Mucosa of rectum (tissue), 2 donors: ENCODE results near the gene LRRC9.

Experiments used
- H3K27ac ChIP-seq, 2 donors: one replicate each; pipeline ENCODE4 v1.7.0; 2013; ENCODE audit warnings: inconsistent platforms in 2 of 2, low read depth in 2 of 2, low read length in 2 of 2
- H3K27me3 ChIP-seq, 2 donors: one replicate each; pipeline ENCODE4 v1.7.0; 2013; ENCODE audit warnings: low read length in 2 of 2; ENCODE audit not compliant: control insufficient read depth in 2 of 2, insufficient read depth in 2 of 2
- H3K36me3 ChIP-seq, 2 donors: one replicate each; pipeline ENCODE4 v1.7.0; 2013; ENCODE audit warnings: low read length in 2 of 2; ENCODE audit not compliant: control insufficient read depth in 2 of 2, insufficient read depth in 2 of 2
- H3K4me1 ChIP-seq, 2 donors: one replicate each; pipeline ENCODE4 v1.7.0; 2013; ENCODE audit warnings: low read length in 2 of 2, mild to moderate bottlenecking in 1 of 2; ENCODE audit not compliant: control insufficient read depth in 2 of 2, insufficient read depth in 2 of 2
- H3K4me3 ChIP-seq, 2 donors: one replicate each; pipeline ENCODE4 v1.7.0; 2013; ENCODE audit warnings: low read length in 2 of 2
- H3K9ac ChIP-seq, 2 donors: one replicate each; pipeline ENCODE4 v1.7.0; 2013; ENCODE audit warnings: low read length in 2 of 2, low read depth in 1 of 2, mild to moderate bottlenecking in 1 of 2
- H3K9me3 ChIP-seq, 2 donors: one replicate each; pipeline ENCODE4 v1.7.0; 2013; ENCODE audit warnings: low read length in 2 of 2; ENCODE audit not compliant: control insufficient read depth in 2 of 2
- donor health status: healthy.
- donor health status: Normal muscosa, but diverticular disease.

Gene LRRC9

DNA sequence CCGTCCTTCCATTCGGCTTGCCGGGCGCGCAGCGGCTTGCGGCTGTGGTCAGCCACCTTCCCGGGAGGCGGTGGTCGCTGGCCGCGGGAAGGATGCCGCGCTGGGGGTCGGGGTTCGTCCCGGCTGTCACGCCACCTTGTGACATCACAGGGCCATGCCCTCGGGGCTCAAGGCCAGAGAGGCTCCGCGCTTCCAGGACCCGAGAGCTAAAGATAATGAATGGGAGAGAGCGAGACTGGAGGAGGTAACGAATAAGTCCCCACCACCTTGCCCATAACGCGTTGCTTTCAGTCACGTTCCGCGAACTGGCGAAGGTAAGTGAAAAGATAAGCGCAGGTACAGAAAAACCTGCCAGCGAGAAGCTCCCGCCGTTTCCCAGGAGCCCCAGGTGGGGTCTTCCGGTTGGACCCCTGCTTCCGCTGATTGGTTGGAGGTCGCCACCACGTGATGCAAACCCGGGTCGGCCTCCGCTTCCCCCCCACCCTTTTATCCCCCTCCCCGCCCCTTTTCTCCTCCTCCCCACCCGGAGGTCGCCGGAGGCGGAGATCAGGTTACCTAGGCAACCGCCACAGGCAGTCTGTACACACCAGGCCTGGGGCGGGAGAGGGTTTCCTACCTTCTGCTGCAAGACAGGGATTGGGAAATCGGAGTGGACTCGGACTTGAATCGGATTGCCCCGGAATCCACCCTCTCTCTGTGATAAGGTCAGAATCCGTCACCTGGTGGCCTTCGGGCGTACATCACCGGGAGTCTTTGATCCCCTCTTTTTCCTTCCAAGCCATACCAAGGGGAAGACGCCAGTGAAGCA is at the start of gene LRRC9:
LRRC9 (plus strand) TSS at position 575 of the 808 bp plus-strand sequence.
- peaks cover 11 to 14% of the 10 kb centered on the region in 2 donors for H3K27me3 ChIP-seq
- peak within 1 kb of the TSS in 1 of 2 donors; percentile 21 for H3K9ac ChIP-seq
- H3K36me3 ChIP-seq, result no peaks in the 10 kb centered on the region
- no peaks in the 10 kb centered on the region for H3K9me3 ChIP-seq
- peak within 1 kb of the TSS; percentile 34 to 55 for H3K4me3 ChIP-seq
- peaks cover 7 to 8% of the 10 kb centered on the region in 2 donors for H3K4me1 ChIP-seq
- H3K27ac ChIP-seq, result no peak within 1 kb of the TSS

DNA sequence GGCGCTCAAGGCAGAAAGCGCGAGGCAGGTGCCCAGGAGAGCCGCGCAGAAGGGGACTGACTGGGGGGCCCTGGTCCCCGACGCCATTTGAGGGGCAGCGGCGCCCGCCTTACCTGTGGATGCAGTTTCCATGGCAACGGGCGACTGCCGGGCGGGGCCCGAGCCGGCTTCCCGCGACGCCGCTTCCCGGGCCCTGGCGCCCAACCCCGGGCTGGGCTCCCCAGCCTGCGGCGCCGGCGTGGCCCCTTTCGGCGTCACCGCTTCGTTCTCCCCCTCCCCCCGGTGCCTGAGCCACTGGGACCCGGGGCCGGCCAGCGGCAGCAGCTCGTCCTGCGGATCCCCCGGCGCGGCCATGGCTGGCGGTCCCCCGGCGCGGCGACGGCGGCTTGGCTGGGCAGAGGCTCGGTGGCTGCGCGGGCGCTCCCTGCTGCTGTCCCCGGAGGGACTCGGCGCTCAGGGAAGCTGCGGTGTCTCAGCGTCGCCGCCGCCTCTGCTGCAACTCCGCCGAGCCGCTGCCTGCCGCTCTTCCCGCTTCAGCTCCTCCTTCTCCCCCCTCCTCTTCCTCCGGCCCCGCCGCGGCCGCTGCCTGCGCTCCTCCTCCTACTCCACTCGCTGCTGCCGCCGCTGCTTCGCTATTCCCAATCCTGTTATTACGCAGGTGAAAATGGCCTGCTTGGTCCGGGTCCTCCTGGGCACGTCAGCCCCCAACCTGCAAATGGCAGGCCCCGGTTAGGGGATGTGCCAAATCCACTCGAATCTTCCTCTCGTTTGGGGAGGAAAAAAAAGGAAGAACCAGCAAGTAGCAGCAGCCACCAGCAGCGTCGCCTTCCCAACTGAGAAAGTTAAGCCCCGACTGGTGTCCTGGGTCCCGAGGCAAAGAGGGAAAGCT is 49.4 kb upstream of the LRRC9 start, which contains the start of gene RTN1:
RTN1 (minus strand) TSS at position 500 of the 889 bp plus-strand sequence; CDS start at position 354, 146 bp downstream.
- Histone ChIP-seq H3K27ac (peak within 1 kb of the TSS in 1 of 2 donors; percentile 7), H3K9ac (peak within 1 kb of the TSS in 1 of 2 donors; percentile 43)

DNA sequence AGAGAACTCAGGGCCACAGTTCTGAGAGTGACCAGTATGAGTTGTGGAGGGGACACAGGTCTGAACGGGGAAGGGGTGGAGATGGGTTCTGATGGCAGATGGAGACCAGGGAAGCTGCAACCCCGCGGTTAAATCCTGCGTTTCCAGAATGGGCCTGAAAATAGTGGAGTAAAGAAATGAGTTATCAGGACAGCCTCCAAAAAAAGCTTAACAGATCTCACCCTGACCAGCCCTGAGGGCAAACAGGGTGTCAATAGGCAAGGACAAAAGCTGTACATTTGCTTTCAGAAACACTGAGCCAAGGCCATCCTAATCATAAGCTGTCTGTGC is 48.8 kb upstream of the LRRC9 start:
- Histone ChIP-seq H3K9ac (peak overlapping the region in 1 of 2 donors; percentile 31), H3K27me3 (peaks cover 24 to 25% of the 10 kb centered on the region in 2 donors), H3K27ac (no peak overlapping the region), H3K4me3 (peak overlapping the region; percentile 56 to 58), H3K9me3 (no peaks in the 10 kb centered on the region), H3K36me3 (no peaks in the 10 kb centered on the region), H3K4me1 (peaks cover 0 to 2% of the 10 kb centered on the region in 2 donors)

More for the DNA sequence above, 49.4 kb upstream of the LRRC9 start, which contains the start of gene RTN1:
- peaks cover 0 to 2% of the 10 kb centered on the region in 2 donors for H3K4me1 ChIP-seq
- H3K27me3 ChIP-seq, result peaks cover 24 to 29% of the 10 kb centered on the region in 2 donors
- no peaks in the 10 kb centered on the region for H3K9me3 ChIP-seq
- H3K36me3 ChIP-seq, result no peaks in the 10 kb centered on the region
- peak within 1 kb of the TSS; percentile 56 to 58 for H3K4me3 ChIP-seq

DNA sequence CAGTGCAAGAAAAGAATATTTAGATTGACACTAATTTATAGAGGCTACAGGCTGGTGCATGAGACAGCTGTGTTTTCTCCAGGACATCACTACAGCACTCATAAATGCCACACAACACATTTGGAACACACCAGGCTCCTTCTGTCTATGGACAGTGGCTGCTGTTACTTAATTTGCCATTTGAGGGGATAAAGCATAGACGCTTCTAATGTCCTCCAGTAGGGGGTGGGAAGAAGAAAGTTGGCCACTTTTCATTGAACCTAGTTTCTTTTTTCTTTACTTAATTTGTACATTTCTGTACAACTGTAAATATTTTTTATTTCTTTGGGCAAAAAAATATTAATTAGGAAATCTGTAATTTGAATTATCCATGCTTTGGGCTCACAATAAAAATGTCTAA is 37.0 kb upstream of the LRRC9 start:
- Histone ChIP-seq H3K4me1 (no peaks in the 10 kb centered on the region), H3K27ac (no peak overlapping the region), H3K27me3 (no peaks in the 10 kb centered on the region), H3K9me3 (no peaks in the 10 kb centered on the region), H3K4me3 (no peak overlapping the region), H3K36me3 (no peaks in the 10 kb centered on the region), H3K9ac (no peak overlapping the region)

DNA sequence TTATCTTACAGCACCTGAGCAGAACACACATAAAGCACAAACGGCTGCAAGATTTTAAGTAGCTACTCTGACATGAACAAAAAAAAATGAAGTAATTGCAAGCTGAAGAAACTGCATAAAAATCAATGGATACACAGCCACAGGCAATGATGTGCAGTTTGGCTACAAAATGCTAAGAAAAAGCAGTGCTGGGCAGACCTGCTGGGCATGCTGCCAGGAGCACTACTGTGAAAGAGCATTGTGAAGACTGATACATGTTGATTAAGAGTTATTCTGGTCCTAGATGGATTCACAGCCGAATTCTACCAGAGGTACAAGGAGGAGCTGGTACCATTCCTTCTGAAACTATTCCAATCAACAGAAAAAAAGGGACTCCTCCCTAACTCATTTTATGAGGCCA is 29.3 kb upstream of the LRRC9 start:
- Histone ChIP-seq H3K27me3 (no peaks in the 10 kb centered on the region), H3K9me3 (no peaks in the 10 kb centered on the region), H3K4me3 (no peak overlapping the region), H3K4me1 (no peaks in the 10 kb centered on the region), H3K9ac (no peak overlapping the region), H3K27ac (no peak overlapping the region), H3K36me3 (no peaks in the 10 kb centered on the region)

DNA sequence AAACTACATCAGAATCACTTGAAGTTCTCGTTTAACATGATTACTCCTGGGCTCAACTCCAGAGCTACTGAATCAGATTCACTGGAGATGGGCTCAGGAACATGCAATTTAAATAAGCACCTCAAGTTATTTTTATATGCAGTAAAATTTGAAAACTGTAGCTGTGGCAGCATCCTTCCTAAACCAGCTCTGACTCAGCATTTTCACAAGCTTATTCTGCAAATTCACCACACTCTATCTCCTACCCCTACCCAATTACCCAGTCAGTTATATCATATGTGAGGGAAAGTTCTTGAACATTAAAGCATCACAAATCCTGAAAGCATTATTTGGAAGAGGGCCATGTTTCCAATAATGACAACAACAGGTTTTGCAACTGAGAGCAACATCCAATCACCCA is 24.2 kb upstream of the LRRC9 start:
- H3K4me1 ChIP-seq, result no peaks in the 10 kb centered on the region
- H3K9ac ChIP-seq, result no peak overlapping the region
- no peaks in the 10 kb centered on the region for H3K36me3 ChIP-seq
- no peaks in the 10 kb centered on the region for H3K9me3 ChIP-seq
- H3K4me3 ChIP-seq, result no peak overlapping the region
- H3K27me3 ChIP-seq, result no peaks in the 10 kb centered on the region
- no peak overlapping the region for H3K27ac ChIP-seq

DNA sequence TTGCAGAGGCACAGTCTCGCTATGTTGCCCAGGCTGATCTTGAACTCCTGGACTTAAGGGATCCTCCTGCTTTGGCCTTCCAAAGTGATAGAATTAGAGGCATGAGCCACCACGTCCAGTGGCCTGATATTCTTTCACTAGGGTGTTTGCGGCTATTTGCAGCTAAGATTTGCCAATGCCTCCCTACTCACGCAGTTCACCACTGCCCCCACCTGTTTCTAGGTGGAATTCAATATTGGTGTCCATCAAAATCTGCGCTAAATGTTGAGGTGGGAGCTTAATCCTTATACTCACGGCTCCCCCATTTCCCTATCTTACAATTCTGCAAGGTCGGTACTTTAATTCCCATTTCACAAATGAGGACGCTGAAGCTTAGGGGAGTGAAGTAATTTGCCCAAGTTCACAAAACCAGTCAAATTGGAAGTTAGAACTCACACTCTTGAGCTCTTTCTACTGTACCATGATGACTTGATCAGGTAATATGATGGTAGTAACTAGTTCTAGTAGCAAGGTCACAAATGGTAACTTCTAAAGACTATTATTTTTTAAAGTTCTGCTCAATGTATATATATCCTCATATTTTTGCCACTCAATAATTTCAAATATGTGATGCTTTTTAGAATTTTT is 22.1 kb upstream of the LRRC9 start:
- Histone ChIP-seq H3K9ac (no peak overlapping the region), H3K27ac (no peak overlapping the region), H3K36me3 (no peaks in the 10 kb centered on the region), H3K27me3 (no peaks in the 10 kb centered on the region), H3K9me3 (no peaks in the 10 kb centered on the region), H3K4me3 (no peak overlapping the region), H3K4me1 (no peaks in the 10 kb centered on the region)

DNA sequence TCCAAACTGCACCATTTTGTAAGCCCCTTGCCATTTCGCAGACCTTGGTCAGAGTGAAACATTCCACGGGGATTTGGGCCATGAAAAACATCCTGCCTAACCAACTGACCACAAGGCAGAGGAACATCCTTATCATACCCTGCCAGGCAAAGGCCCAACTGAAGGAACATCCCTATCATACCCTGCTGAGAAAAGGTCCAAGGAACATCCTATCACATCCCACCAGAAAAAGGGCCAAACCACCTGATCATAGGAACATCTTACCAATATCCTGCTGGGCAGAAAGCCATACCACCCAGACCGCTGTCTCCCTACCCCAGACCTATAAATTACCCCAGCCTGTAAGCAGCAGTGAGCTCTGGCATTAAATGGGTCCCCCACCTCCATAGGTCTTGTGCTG is 19.4 kb upstream of the LRRC9 start:
- no peaks in the 10 kb centered on the region for H3K27me3 ChIP-seq
- H3K36me3 ChIP-seq, result no peaks in the 10 kb centered on the region
- H3K9me3 ChIP-seq, result no peaks in the 10 kb centered on the region
- H3K4me3 ChIP-seq, result no peak overlapping the region
- no peak overlapping the region for H3K9ac ChIP-seq
- H3K4me1 ChIP-seq, result no peaks in the 10 kb centered on the region
- no peak overlapping the region for H3K27ac ChIP-seq

DNA sequence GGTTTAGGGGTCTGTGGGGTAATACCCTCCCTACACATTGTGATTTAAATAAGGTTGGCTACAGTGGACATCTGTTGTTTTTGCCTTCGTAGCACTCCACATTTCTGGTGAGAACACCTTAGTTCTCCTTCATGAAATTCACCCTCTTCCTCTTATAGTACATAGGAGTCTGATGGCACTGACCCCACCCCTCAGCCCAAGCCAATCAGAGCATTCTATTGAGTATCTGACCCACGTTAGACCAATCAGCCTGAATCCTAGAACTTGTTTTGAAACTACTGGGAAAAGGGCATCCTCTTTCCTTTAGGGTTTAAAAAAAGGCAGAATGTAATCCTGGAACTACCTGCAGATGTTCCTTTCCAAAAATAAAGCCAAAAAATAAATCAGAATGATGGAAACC is 15.8 kb upstream of the LRRC9 start:
- Histone ChIP-seq H3K27me3 (no peaks in the 10 kb centered on the region), H3K4me3 (no peak overlapping the region), H3K4me1 (no peaks in the 10 kb centered on the region)

DNA sequence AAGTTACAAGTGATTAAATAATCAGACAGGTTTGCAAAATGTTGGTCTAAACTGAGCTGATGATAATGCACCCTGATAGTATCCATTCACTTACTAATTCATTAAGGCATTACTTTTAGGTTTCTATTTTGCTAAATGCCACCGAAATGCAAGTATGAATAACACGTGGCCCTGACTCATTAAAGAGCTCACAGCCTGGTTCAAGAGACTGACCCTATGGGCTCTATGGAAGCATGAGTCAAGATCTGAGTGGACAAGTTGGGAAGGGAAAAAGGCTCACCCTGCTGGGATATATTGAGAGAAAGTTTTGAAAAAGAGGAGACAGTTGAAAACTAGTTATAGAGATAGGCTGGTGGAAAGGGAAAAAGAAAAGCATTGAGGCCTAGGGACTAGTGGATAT is 14.8 kb upstream of the LRRC9 start:
- Histone ChIP-seq H3K9ac (no peak overlapping the region), H3K4me3 (no peak overlapping the region), H3K4me1 (no peaks in the 10 kb centered on the region), H3K27me3 (no peaks in the 10 kb centered on the region), H3K27ac (no peak overlapping the region), H3K9me3 (no peaks in the 10 kb centered on the region), H3K36me3 (no peaks in the 10 kb centered on the region)

More for the DNA sequence above, 15.8 kb upstream of the LRRC9 start:
- H3K36me3 ChIP-seq, result no peaks in the 10 kb centered on the region
- H3K9ac ChIP-seq, result no peak overlapping the region
- H3K9me3 ChIP-seq, result no peaks in the 10 kb centered on the region
- H3K27ac ChIP-seq, result no peak overlapping the region
